Duodenal mucosa (tissue), 2 donors: ENCODE results near the gene NFATC1.
"Not testable (repeated sequence)": the region's sequence is repeated elsewhere in the genome, so short reads cannot be mapped to it uniquely, and the experiment has no call there.

Experiments
- H3K27ac ChIP-seq: one replicate; pipeline ENCODE4 v1.7.0; 2013; ENCODE audit warnings: low read depth, low read length
- H3K27me3 ChIP-seq, 2 donors: one replicate each; pipeline ENCODE4 v1.7.0; 2013; ENCODE audit warnings: low read length in 2 of 2, control low read depth in 1 of 2; ENCODE audit not compliant: insufficient read depth in 2 of 2, control insufficient read depth in 1 of 2
- H3K36me3 ChIP-seq, 2 donors: one replicate each; pipeline ENCODE4 v1.7.0; 2013; ENCODE audit warnings: low read length in 2 of 2, control low read depth in 1 of 2; ENCODE audit not compliant: insufficient read depth in 2 of 2, control insufficient read depth in 1 of 2
- H3K4me1 ChIP-seq, 2 donors: one replicate each; pipeline ENCODE4 v1.7.0; 2013; ENCODE audit warnings: low read length in 2 of 2, control low read depth in 1 of 2; ENCODE audit not compliant: insufficient read depth in 2 of 2, control insufficient read depth in 1 of 2
- H3K4me3 ChIP-seq, 2 donors: one replicate each; pipeline ENCODE4 v1.7.0; 2013; ENCODE audit warnings: low read length in 2 of 2, low read depth in 1 of 2
- H3K9ac ChIP-seq, 2 donors: one replicate each; pipeline ENCODE4 v1.7.0; 2013; ENCODE audit warnings: low read length in 2 of 2, low read depth in 1 of 2
- H3K9me3 ChIP-seq, 2 donors: one replicate each; pipeline ENCODE4 v1.7.0; 2013; ENCODE audit warnings: low read length in 2 of 2, control low read depth in 1 of 2; ENCODE audit not compliant: control insufficient read depth in 1 of 2

The NFATC1 gene

GRCh38 chr18:79501006-79501405 is 105.3 kb downstream of the NFATC1 start:
- H3K27ac ChIP-seq, result no peak overlapping the region
- H3K27me3 ChIP-seq, result no peaks in the 10 kb centered on the region
- H3K4me3 ChIP-seq, result no peak overlapping the region
- H3K9ac ChIP-seq, result no peak overlapping the region
- H3K9me3 ChIP-seq, result peaks cover 11 to 22% of the 10 kb centered on the region in 2 donors
- peaks cover 3 to 7% of the 10 kb centered on the region in 2 donors for H3K4me1 ChIP-seq
- H3K36me3 ChIP-seq, result no peaks in the 10 kb centered on the region

DNA sequence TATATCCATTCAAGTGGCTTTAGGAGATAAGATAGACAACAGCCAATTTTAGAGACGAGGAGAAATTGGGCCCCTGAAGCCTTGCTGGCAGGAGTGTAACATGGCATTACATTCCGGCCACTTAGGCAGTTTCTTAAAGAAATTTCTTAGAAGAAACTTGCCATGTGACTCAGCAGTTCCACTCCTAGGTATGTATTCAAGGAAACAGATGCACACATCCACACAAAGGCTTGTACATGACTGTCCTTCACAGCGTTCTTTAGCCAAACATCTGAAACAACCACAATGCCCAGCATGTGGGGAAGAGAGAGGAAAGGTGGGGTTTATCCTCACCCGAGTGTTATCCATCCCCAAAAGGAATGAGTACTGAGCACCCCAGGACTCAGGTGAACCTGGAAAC is 107.1 kb downstream of the NFATC1 start:
- Histone ChIP-seq H3K27ac (no peak overlapping the region), H3K9me3 (peaks cover 8 to 22% of the 10 kb centered on the region in 2 donors)

DNA sequence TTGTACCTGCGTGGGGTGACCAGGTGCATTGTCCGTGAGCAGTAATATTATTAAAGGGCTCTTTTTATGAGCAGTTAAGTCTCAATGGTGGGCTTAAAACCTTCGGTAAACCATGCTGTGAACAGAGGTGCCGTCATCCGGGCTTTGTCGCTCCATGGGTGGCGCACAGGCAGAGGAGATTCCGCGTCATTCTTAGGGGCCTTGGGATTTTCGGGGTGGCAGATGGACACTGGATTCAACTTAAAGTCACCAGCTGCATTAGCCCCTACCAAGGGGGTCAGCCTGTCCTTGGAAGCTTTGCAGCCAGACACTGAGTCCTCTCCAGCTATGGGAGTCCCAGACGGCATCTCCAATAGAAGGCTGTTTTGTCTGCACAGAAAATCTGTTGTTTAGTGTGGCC is 107.7 kb downstream of the NFATC1 start:
- no peak overlapping the region for H3K4me3 ChIP-seq
- no peaks in the 10 kb centered on the region for H3K27me3 ChIP-seq
- peaks cover 17 to 18% of the 10 kb centered on the region in 2 donors for H3K4me1 ChIP-seq
- H3K36me3 ChIP-seq, result no peaks in the 10 kb centered on the region
- H3K9ac ChIP-seq, result no peak overlapping the region
- H3K9me3 ChIP-seq, result peaks cover 7 to 21% of the 10 kb centered on the region in 2 donors
- no peak overlapping the region for H3K27ac ChIP-seq

More for the DNA sequence above, 107.1 kb downstream of the NFATC1 start:
- no peaks in the 10 kb centered on the region for H3K36me3 ChIP-seq
- no peak overlapping the region for H3K9ac ChIP-seq
- H3K4me3 ChIP-seq, result no peak overlapping the region
- H3K4me1 ChIP-seq, result peaks cover 17 to 18% of the 10 kb centered on the region in 2 donors
- H3K27me3 ChIP-seq, result no peaks in the 10 kb centered on the region

DNA sequence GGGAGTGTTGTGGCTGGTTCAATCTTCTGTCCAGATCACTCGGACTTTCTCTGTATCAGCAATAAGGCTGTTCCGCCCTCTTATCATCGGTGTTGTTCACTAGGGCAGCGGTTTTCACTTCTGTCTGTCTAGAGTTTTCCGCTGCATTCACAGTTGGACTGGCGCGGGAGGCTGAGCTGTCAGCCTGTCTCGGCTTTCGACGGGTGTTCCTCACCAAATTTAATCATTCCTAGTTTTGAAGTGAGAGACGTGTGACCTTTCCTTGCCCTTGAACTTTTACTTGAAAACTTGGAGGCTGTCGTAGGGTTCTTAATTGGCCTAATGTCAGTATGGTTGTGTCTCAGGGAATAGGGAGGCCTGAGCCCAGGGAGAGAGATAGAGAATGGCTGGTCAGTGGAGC is 108.3 kb downstream of the NFATC1 start:
- H3K36me3 ChIP-seq, result no peaks in the 10 kb centered on the region
- H3K4me1 ChIP-seq, result peaks cover 17 to 18% of the 10 kb centered on the region in 2 donors
- no peaks in the 10 kb centered on the region for H3K27me3 ChIP-seq
- no peak overlapping the region for H3K27ac ChIP-seq
- H3K9ac ChIP-seq, result no peak overlapping the region
- peaks cover under 1 to 15% of the 10 kb centered on the region in 2 donors for H3K9me3 ChIP-seq
- no peak overlapping the region for H3K4me3 ChIP-seq

GRCh38 chr18:79504495-79504894 is 108.8 kb downstream of the NFATC1 start:
- H3K27me3 ChIP-seq, H3K9me3 ChIP-seq, H3K4me3 ChIP-seq, H3K36me3 ChIP-seq, H3K9ac ChIP-seq, H3K27ac ChIP-seq: not testable (repeated sequence)
- peaks cover 17 to 18% of the 10 kb centered on the region in 2 donors for H3K4me1 ChIP-seq

DNA sequence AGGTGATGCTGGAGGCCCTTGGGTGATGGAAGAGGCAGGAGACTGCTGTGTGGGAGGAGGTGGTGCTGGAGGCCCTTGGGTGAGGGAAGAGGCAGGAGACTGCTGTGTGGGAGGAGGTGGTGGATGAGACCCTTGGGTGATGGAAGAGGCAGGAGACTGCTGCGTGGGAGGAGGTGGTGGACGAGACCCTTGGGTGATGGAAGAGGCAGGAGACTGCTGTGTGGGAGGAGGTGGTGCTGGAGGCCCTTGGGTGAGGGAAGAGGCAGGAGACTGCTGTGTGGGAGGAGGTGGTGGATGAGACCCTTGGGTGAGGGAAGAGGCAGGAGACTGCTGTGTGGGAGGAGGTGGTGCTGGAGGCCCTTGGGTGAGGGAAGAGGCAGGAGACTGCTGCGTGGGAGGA is 109.7 kb downstream of the NFATC1 start:
- not testable (repeated sequence) for H3K9me3 ChIP-seq, H3K27ac ChIP-seq, H3K36me3 ChIP-seq, H3K27me3 ChIP-seq, H3K4me3 ChIP-seq, H3K9ac ChIP-seq
- peaks cover 17 to 18% of the 10 kb centered on the region in 2 donors for H3K4me1 ChIP-seq

DNA sequence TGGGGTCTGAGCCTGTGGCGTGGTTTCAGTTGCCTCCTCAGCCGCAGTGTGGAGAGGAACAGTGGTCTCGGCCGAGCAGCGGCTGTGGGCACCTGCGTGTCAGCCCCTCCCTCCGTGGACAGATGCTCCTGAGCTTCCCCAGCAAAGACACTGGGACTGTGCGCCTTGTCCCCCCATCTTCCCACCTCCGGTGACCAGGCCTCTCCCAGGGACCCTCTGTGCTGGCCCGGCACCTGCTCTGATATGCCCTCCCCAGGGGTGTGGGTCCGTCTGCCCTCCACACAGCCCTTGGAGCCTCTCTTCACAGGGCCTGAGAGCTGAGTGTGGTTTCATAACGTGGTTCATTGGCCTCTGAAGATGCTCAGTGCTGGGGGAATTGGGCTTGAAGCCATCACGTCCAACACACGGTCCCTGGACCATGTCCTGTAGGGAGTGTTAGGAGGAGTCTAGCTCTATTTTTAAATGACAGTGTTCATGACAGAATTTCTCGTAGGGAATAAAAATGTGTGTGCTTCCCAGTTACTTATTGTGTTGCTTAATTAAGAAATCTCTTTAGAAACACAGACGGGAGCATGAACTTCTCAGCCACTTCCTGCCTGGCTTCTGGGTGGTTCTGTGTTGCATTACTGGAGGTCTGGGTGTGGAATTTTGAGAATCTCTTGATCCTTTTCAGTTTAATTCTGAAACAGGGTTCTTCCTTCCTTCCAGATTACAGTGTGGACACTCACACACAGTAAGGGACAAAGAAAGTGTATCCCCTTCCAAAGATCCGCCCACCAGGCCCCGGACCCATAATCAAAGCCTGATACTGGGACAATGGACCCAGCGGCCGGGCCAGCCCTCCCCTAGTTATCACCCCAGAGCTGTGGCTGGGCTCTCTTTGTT is 110.7 kb downstream of the NFATC1 start:
- H3K27ac ChIP-seq, result peak overlapping the region; percentile 61
- no peaks in the 10 kb centered on the region for H3K27me3 ChIP-seq
- H3K9ac ChIP-seq, result peak overlapping the region in 1 of 2 donors; percentile 19
- no peak overlapping the region for H3K4me3 ChIP-seq
- H3K9me3 ChIP-seq, result no peaks in the 10 kb centered on the region
- no peaks in the 10 kb centered on the region for H3K36me3 ChIP-seq
- peaks cover 17 to 18% of the 10 kb centered on the region in 2 donors for H3K4me1 ChIP-seq

DNA sequence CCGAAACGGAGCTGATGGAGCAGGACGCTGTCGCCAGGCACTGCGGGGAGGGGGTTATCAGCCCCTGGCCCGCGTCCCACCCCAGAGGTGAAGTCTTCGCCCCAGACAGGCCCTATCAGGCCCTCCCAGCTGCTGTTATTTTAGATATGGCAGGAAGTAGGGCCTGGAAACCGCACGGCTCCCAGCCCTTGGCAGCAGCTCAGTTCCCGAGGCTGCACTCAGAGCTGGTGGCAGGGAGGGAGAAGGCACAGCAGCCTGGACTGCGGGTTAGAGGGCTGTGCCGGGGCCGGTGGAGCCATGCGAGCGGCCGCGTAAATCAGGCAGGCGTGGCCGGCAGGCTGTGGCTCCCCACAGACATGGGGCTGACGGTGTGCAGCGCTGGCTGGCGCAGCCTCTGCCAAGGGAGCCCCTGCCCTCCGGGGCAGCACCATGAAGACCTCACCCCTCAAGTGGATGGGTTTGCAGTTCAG is 111.4 kb downstream of the NFATC1 start:
- Histone ChIP-seq H3K4me1 (peaks cover 17 to 18% of the 10 kb centered on the region in 2 donors), H3K36me3 (no peaks in the 10 kb centered on the region), H3K27ac (peak overlapping the region; percentile 61), H3K9me3 (no peaks in the 10 kb centered on the region), H3K27me3 (no peaks in the 10 kb centered on the region), H3K4me3 (peak overlapping the region; percentile 48 to 61), H3K9ac (peak overlapping the region; percentile 19 to 26)

DNA sequence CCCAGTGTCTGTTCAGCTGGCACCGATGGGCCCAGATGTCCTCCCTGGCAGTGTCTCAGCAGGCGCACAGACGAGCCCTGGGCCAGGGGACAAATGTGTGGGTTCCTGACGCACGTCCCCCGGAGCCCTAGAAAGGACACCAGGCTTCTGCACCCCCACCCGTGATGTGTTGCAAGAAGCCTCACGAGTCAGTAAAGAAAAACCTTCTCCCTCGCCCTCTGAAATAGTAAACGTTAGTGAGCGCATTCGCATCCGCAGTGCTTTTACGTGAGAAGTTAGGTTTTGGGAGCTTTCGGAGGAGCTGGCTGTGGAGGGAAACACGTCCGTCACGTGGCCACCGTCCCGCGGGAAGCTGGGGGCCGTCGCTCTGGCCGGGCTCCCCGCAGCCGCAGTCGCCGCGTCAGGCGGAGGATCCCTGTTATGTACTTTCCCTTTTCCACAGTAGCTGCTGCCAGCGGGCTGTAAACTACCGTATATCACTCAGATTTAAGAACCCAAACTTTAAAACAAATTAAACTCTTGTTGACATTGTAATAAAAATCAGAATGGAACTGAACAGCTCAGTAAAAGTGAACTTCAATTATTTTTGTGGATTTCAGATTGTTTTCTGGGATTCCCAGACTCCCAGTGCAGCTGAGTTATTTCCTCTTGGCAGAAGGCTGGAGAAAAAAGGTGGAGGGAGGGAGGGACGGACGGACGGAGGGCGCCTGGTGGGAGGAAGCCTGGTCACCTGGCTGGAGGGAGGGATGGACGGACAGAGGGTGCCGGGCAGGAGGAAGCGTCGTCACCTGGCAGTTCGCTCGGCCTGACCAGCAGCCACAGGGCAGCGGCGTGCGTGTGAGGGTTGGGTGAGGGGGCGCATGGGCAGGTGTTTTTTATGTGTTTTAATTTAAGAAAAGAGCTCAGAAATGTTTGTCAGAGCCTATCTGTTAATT is 112.1 kb downstream of the NFATC1 start:
- no peaks in the 10 kb centered on the region for H3K27me3 ChIP-seq
- H3K27ac ChIP-seq, result peak overlapping the region; percentile 61
- peaks cover 17 to 18% of the 10 kb centered on the region in 2 donors for H3K4me1 ChIP-seq
- no peaks in the 10 kb centered on the region for H3K36me3 ChIP-seq
- H3K4me3 ChIP-seq, result peak overlapping the region; percentile 48 to 61
- H3K9me3 ChIP-seq, result no peaks in the 10 kb centered on the region
- H3K9ac ChIP-seq, result peak overlapping the region; percentile 19 to 26
